Neural progenitor cell (in vitro differentiated cells): ENCODE measurements around the gene OS9.

Experiments
- EZH2 ChIP-seq: fragments of 200-600 bp; sonication (generic); IDR thresholded peaks from 2 replicates; pipeline ENCODE4 v1.6.1; 2017; ENCODE audit warnings: antibody characterized with exemption, mild to moderate bottlenecking, moderate library complexity
- EZH2phosphoT487 ChIP-seq: fragments of 200-600 bp; sonication (generic); IDR thresholded peaks from 2 replicates; pipeline ENCODE4 v1.6.1; 2017; ENCODE audit warnings: antibody characterized with exemption
- TF ChIP-seq, protein P1 (sequence below): fragments of 200-600 bp; sonication (generic); IDR thresholded peaks from 2 replicates; pipeline ENCODE4 v1.5.1; 2017; ENCODE audit warnings: antibody characterized with exemption, mild to moderate bottlenecking

DNA sequence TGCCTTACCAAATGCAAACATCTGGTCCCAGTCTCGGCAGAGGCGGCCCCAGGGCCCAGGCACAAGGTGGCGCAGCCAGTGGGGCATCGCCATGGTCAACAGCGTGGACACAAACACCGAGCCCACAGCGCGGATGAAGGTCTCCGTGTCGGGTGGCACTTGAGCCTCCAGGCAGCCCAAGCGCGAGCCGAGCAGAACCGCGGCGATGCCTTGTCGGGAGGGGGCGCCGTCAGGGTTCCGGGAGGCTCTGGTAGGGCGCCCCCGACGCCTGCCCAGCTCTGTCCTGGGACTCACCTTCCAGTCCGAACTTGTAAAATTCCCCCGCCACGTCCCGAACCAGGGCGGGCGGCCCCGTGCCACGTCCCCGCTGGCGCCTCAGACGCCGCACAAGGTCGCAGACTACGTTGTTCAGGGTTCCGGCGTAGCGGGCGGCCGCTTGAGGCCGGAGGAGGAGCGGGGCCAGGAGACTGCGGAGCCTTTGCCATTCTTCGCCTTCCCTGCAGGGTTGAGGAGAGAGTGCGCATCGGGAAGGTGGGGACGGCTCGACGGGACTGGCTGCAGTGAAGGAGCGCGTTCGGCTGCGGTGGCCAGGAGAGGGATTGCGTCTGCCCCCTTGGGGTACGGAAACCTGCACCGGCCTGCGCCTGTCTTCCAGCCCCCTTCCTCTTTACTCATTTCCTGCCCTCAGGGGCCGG is 71.2 kb downstream of the OS9 start:
- TF ChIP-seq, protein P1, sequence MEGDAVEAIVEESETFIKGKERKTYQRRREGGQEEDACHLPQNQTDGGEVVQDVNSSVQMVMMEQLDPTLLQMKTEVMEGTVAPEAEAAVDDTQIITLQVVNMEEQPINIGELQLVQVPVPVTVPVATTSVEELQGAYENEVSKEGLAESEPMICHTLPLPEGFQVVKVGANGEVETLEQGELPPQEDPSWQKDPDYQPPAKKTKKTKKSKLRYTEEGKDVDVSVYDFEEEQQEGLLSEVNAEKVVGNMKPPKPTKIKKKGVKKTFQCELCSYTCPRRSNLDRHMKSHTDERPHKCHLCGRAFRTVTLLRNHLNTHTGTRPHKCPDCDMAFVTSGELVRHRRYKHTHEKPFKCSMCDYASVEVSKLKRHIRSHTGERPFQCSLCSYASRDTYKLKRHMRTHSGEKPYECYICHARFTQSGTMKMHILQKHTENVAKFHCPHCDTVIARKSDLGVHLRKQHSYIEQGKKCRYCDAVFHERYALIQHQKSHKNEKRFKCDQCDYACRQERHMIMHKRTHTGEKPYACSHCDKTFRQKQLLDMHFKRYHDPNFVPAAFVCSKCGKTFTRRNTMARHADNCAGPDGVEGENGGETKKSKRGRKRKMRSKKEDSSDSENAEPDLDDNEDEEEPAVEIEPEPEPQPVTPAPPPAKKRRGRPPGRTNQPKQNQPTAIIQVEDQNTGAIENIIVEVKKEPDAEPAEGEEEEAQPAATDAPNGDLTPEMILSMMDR, result peak; percentile 51
- TF ChIP-seq EZH2phosphoT487, result peak; percentile 99
- peak; percentile 99 for TF ChIP-seq EZH2
